IMR-90 (cell line): ENCODE data around the gene ABI3BP. TPM values are rescaled to one million over a fixed set of nuclear protein-coding genes. Genes with fewer than 3 reads are reported as not detected.
A peak's percentile ranks its signal among the peaks of the same experiment; 100 is the strongest.

Experiments
- ATAC-seq: fragments of 200-7000 bp; cut with Tn5 transposase; 2 replicates; pipeline ENCODE4 v1.9.1; 2020; ENCODE audit warnings: low read depth, mild to moderate bottlenecking, moderate library complexity
- BruUV-seq: library from RNA; stranded (reverse); fragments of 400-500 nt; replicated peaks from 2 replicates; lab custom pipeline; 2021; lab: Mats Ljungman, UMichigan
- CTCF ChIA-PET: fragments of 300-600 bp; formaldehyde crosslinking; extraction: SDS; loops from one replicate; lab custom pipeline; 2021; ENCODE audit warnings: antibody characterized with exemption; lab: Yijun Ruan, JAX
- POLR2A ChIA-PET: fragments of 300-600 bp; sonication (Branson Sonifier 250); formaldehyde crosslinking; loops from one replicate; lab custom pipeline; 2022; ENCODE audit warnings: antibody characterized with exemption; ENCODE audit not compliant: unreplicated experiment; lab: Charles Lee
- DNase-seq: peaks from one replicate; pipeline ENCODE4 v3.0.0; 2013
- H2AFZ ChIP-seq: replicated peaks from 2 replicates; pipeline ENCODE3; 2013; ENCODE audit warnings: low read length, mild to moderate bottlenecking; ENCODE audit not compliant: poor library complexity
- H2AK5ac ChIP-seq: 2 replicates; pipeline ENCODE4 v1.6.1; 2013; ENCODE audit warnings: low read depth, low read length, inconsistent platforms
- H2AK9ac ChIP-seq: replicated peaks from 2 replicates; pipeline ENCODE3; 2013; ENCODE audit warnings: mild to moderate bottlenecking, low read depth, low read length, moderate library complexity; ENCODE audit not compliant: poor library complexity
- H2BK120ac ChIP-seq: 2 replicates; pipeline ENCODE4 v1.6.1; 2013; ENCODE audit warnings: low read depth, low read length, inconsistent platforms
- H2BK15ac ChIP-seq: 3 replicates; pipeline ENCODE4 v1.6.1; 2013; ENCODE audit warnings: low read depth, low read length, inconsistent platforms
- H2BK20ac ChIP-seq: 2 replicates; pipeline ENCODE4 v1.6.1; 2013; ENCODE audit warnings: low read depth, mild to moderate bottlenecking, inconsistent platforms, low read length, moderate library complexity
- H2BK5ac ChIP-seq: 2 replicates; pipeline ENCODE4 v1.6.1; 2013; ENCODE audit warnings: mild to moderate bottlenecking, low read depth, low read length, inconsistent platforms; ENCODE audit not compliant: poor library complexity, severe bottlenecking
- H3K14ac ChIP-seq: replicated peaks from 2 replicates; pipeline ENCODE4 v1.6.1; 2013; ENCODE audit warnings: low read depth, low read length, inconsistent platforms
- H3K18ac ChIP-seq: 2 replicates; pipeline ENCODE4 v1.6.1; 2013; ENCODE audit warnings: low read depth, low read length, control low read depth
- H3K23ac ChIP-seq: 2 replicates; pipeline ENCODE4 v1.6.1; 2013; ENCODE audit warnings: low read depth, low read length, inconsistent platforms
- H3K27ac ChIP-seq: 2 replicates; pipeline ENCODE4 v1.5.1; 2013; ENCODE audit warnings: mild to moderate bottlenecking, control low read depth, low read length; ENCODE audit not compliant: insufficient read depth
- H3K27me3 ChIP-seq: 2 replicates; pipeline ENCODE4 v1.6.1; 2013; ENCODE audit warnings: low read length; ENCODE audit not compliant: control insufficient read depth, insufficient read depth
- H3K36me3 ChIP-seq: 2 replicates; pipeline ENCODE4 v1.6.1; 2013; ENCODE audit warnings: low read length, mixed read lengths; ENCODE audit not compliant: control insufficient read depth, insufficient read depth
- H3K4ac ChIP-seq: 2 replicates; pipeline ENCODE4 v1.6.1; 2013; ENCODE audit warnings: low read depth, low read length, inconsistent platforms
- H3K4me1 ChIP-seq: 2 replicates; pipeline ENCODE4 v1.6.1; 2013; ENCODE audit warnings: low read length, mixed read lengths; ENCODE audit not compliant: control insufficient read depth, insufficient read depth
- H3K4me2 ChIP-seq: 2 replicates; pipeline ENCODE4 v1.6.1; 2013; ENCODE audit warnings: low read depth, mild to moderate bottlenecking, control low read depth, low read length, moderate library complexity
- H3K4me3 ChIP-seq: 2 replicates; pipeline ENCODE4 v1.5.1; 2013; ENCODE audit warnings: low read depth, mild to moderate bottlenecking, control low read depth, low read length, moderate library complexity; ENCODE audit not compliant: insufficient read depth
- H3K56ac ChIP-seq: 2 replicates; pipeline ENCODE4 v1.6.1; 2013; ENCODE audit warnings: low read length, inconsistent platforms; ENCODE audit not compliant: insufficient read depth; ENCODE audit errors: extremely low read depth
- H3K79me1 ChIP-seq, 2 experiments: 2 replicates each; pipeline ENCODE4 v1.6.1; 2013; ENCODE audit warnings: low read length in 2 of 2, inconsistent platforms in 1 of 2, low read depth in 1 of 2
- H3K9ac ChIP-seq: 2 replicates; pipeline ENCODE4 v1.6.1; 2013; ENCODE audit warnings: low read depth, low read length, control low read depth
- H3K9me1 ChIP-seq: 2 replicates; pipeline ENCODE4 v1.6.1; 2013; ENCODE audit warnings: low read length, inconsistent platforms; ENCODE audit not compliant: insufficient read depth
- H3K9me3 ChIP-seq: 2 replicates; pipeline ENCODE4 v1.6.1; 2013; ENCODE audit warnings: low read length; ENCODE audit not compliant: control insufficient read depth, insufficient read depth
- H4K20me1 ChIP-seq: 2 replicates; pipeline ENCODE4 v1.6.1; 2013; ENCODE audit warnings: low read length, inconsistent platforms; ENCODE audit not compliant: insufficient read depth
- H4K5ac ChIP-seq: 2 replicates; pipeline ENCODE4 v1.6.1; 2013; ENCODE audit warnings: mild to moderate bottlenecking, low read depth, low read length, control low read depth
- H4K8ac ChIP-seq, 2 experiments: 2 replicates each; pipeline ENCODE4 v1.6.1; 2013; ENCODE audit warnings: low read depth in 2 of 2, low read length in 2 of 2, control low read depth in 1 of 2, inconsistent platforms in 1 of 2
- H4K91ac ChIP-seq: 2 replicates; pipeline ENCODE4 v1.6.1; 2013; ENCODE audit warnings: low read depth, low read length, inconsistent platforms; ENCODE audit not compliant: insufficient read depth
- BHLHE40 ChIP-seq: fragments of 150-350 bp; IDR thresholded peaks from 2 replicates; pipeline ENCODE4 v1.6.1; 2016; ENCODE audit warnings: mild to moderate bottlenecking, low read depth, low read length
- CEBPB ChIP-seq: IDR thresholded peaks from 2 replicates; pipeline ENCODE4 v1.6.1; 2012; ENCODE audit warnings: low read depth, low read length, improper control_type of control experiment
- CHD1 ChIP-seq: IDR thresholded peaks from 2 replicates; pipeline ENCODE4 v1.6.1; 2012; ENCODE audit warnings: low read depth, low read length, improper control_type of control experiment
- CTCF ChIP-seq: conservative IDR thresholded peaks from 2 replicates; pipeline ENCODE4 v1.5.1; 2012; ENCODE audit warnings: mild to moderate bottlenecking, low read depth, low read length, improper control_type of control experiment
- FOS ChIP-seq: fragments of 150-350 bp; IDR thresholded peaks from 2 replicates; pipeline ENCODE4 v1.6.1; 2016; ENCODE audit warnings: low read depth, low read length
- MAFK ChIP-seq: IDR thresholded peaks from 2 replicates; pipeline ENCODE4 v1.6.1; 2012; ENCODE audit warnings: low read depth, low read length, improper control_type of control experiment
- MAZ ChIP-seq: IDR thresholded peaks from 2 replicates; pipeline ENCODE4 v1.6.1; 2012; ENCODE audit warnings: low read depth, mild to moderate bottlenecking, low read length, improper control_type of control experiment, moderate library complexity, borderline replicate concordance
- MXI1 ChIP-seq: IDR thresholded peaks from 2 replicates; pipeline ENCODE4 v1.6.1; 2012; ENCODE audit warnings: low read depth, mild to moderate bottlenecking, low read length, moderate library complexity, borderline replicate concordance
- NFE2L2 ChIP-seq: fragments of 150-350 bp; IDR thresholded peaks from 2 replicates; pipeline ENCODE4 v1.6.1; 2016; ENCODE audit warnings: low read depth, mild to moderate bottlenecking, low read length
- POLR2A ChIP-seq: IDR thresholded peaks from 2 replicates; pipeline ENCODE4 v1.6.1; 2012; ENCODE audit warnings: mild to moderate bottlenecking, low read depth, low read length
- RAD21 ChIP-seq: IDR thresholded peaks from 2 replicates; pipeline ENCODE4 v1.6.1; 2012; ENCODE audit warnings: low read length, improper control_type of control experiment
- RCOR1 ChIP-seq: IDR thresholded peaks from 2 replicates; pipeline ENCODE4 v1.6.1; 2012; ENCODE audit warnings: mild to moderate bottlenecking, low read length, improper control_type of control experiment; ENCODE audit not compliant: insufficient replicate concordance
- RFX5 ChIP-seq: IDR thresholded peaks from 2 replicates; pipeline ENCODE4 v1.8.0; 2012; ENCODE audit warnings: low read depth, mild to moderate bottlenecking, low read length, moderate library complexity
- SMC3 ChIP-seq: fragments of 150-350 bp; IDR thresholded peaks from 2 replicates; pipeline ENCODE4 v1.6.1; 2016; ENCODE audit warnings: low read depth, mild to moderate bottlenecking, antibody characterized with exemption, low read length, moderate library complexity
- WGBS, 2 experiments: methylation state at CpG; one replicate each; pipeline versions ENCODE4 v1.1.5 to v1.1.7; 2013; ENCODE audit warnings: missing lambda C conversion rate in 2 of 2; ENCODE audit not compliant: insufficient read length in 1 of 2; ENCODE audit errors: extremely low coverage in 2 of 2; 5-methylcytosine and 5-hydroxymethylcytosine counted together
- dilution Hi-C: fragments of 300-500 bp; cut with HindIII; formaldehyde crosslinking; loops from one replicate; pipeline ENCODE4 v1.14.3; 2018; ENCODE audit warnings: low sequenced_read_pairs; ENCODE audit not compliant: unreplicated experiment
- in situ Hi-C: fragments of 300-500 bp; cut with MboI; formaldehyde crosslinking; loops from 3 replicates; pipeline ENCODE4 v1.14.3; 2019; ENCODE audit warnings: low sequenced_read_pairs, inconsistent platforms, mixed read lengths
- intact Hi-C: fragments of 100-400 bp; cut with micrococcal nuclease; formaldehyde crosslinking; loops from 2 replicates; pipeline ENCODE4 v1.10.0; 2022
- polyA plus RNA-seq, 3 experiments: library from polyadenylated mRNA; depleted of rRNA; stranded (reverse); fragments of >200 nt; gene quantifications; 2 replicates each; pipeline ENCODE4 v1.2.3, GENCODE V29; 2012; ENCODE audit warnings: low replicate concordance in 1 of 3
- total RNA-seq: library from RNA; depleted of rRNA; stranded (reverse); fragments of >200 nt; gene quantifications from 2 replicates; pipeline ENCODE4 v1.2.3, GENCODE V29; 2012
- TF ChIP-seq, protein P1 (sequence below): fragments of 150-350 bp; IDR thresholded peaks from 2 replicates; pipeline ENCODE4 v1.6.1; 2016; ENCODE audit warnings: low read depth, mild to moderate bottlenecking, low read length, moderate library complexity, borderline replicate concordance
- TF ChIP-seq, protein P2 (sequence below): fragments of 150-350 bp; IDR thresholded peaks from 2 replicates; pipeline ENCODE4 v1.6.1; 2017; ENCODE audit warnings: mild to moderate bottlenecking, antibody characterized with exemption, low read length, low read depth

Gene ABI3BP
- total and polyA plus RNA-seq, 2 of the 4 experiments (the other 2 are of a cell fraction): 3.0 to 26.7 TPM

GRCh38 chr3:101009386-101009785 lies 16.2 kb upstream of the ABI3BP start:
- Histone ChIP-seq H2AK5ac (no peak overlapping the region), H2BK5ac (no peak overlapping the region), H2BK15ac (no peak overlapping the region), H3K9ac (no peak overlapping the region), H3K36me3 (no peaks in the 10 kb centered on the region), H4K91ac (no peak overlapping the region), H2AFZ (no peak overlapping the region), H3K9me1 (no peaks in the 10 kb centered on the region), H2BK120ac (no peak overlapping the region), H3K9me3 (peaks cover 3% of the 10 kb centered on the region; the same call in 1 of the 2 replicates), H3K14ac (no peak overlapping the region), H3K4ac (no peak overlapping the region), H3K23ac (no peak overlapping the region), H3K4me3 (no peak overlapping the region), H3K18ac (no peak overlapping the region), H4K8ac (no peak overlapping the region), H2AK9ac (no peak overlapping the region), H4K20me1 (no peaks in the 10 kb centered on the region), H3K4me2 (no peak overlapping the region), H3K56ac (no peak overlapping the region), H4K5ac (no peak overlapping the region), H3K4me1 (no peaks in the 10 kb centered on the region), H3K79me1 (no peaks in the 10 kb centered on the region), H3K27me3 (no peaks in the 10 kb centered on the region), H2BK20ac (no peak overlapping the region), H3K27ac (no peak overlapping the region)
- BruUV-seq: no TSS peak
- intact Hi-C loops: no loop called here
- ChIA-PET CTCF (no interaction called here), POLR2A (no interaction called here)
- ATAC-seq (no peak), DNase-seq (peak; percentile 51)
- in situ Hi-C loops: no loop called here
- no CpG with 5 or more reads among the region's 2 CpGs for WGBS, 2 experiments
- dilution Hi-C loops: no loop called here
- TF ChIP-seq POLR2A: no peak
- TF ChIP-seq, protein P1, sequence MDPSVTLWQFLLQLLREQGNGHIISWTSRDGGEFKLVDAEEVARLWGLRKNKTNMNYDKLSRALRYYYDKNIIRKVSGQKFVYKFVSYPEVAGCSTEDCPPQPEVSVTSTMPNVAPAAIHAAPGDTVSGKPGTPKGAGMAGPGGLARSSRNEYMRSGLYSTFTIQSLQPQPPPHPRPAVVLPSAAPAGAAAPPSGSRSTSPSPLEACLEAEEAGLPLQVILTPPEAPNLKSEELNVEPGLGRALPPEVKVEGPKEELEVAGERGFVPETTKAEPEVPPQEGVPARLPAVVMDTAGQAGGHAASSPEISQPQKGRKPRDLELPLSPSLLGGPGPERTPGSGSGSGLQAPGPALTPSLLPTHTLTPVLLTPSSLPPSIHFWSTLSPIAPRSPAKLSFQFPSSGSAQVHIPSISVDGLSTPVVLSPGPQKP: no peak
- no peak for TF ChIP-seq MAZ
- TF ChIP-seq MAFK: no peak
- TF ChIP-seq RAD21: no peak
- TF ChIP-seq, protein P2, sequence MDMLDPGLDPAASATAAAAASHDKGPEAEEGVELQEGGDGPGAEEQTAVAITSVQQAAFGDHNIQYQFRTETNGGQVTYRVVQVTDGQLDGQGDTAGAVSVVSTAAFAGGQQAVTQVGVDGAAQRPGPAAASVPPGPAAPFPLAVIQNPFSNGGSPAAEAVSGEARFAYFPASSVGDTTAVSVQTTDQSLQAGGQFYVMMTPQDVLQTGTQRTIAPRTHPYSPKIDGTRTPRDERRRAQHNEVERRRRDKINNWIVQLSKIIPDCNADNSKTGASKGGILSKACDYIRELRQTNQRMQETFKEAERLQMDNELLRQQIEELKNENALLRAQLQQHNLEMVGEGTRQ: no peak
- TF ChIP-seq RCOR1: no peak
- no peak for TF ChIP-seq FOS
- TF ChIP-seq CHD1: no peak
- TF ChIP-seq NFE2L2: no peak
- no peak for TF ChIP-seq RFX5
- no peak for TF ChIP-seq MXI1
- TF ChIP-seq SMC3: no peak
- no peak for TF ChIP-seq BHLHE40
- TF ChIP-seq CEBPB: no peak
- TF ChIP-seq CTCF: no peak
